ENCODE measurements around the gene IMP4. TPM values are rescaled to one million over a fixed set of nuclear protein-coding genes. Genes with fewer than 3 reads are reported as not detected.
A peak's percentile ranks its signal among the peaks of the same experiment; 100 is the strongest.

Gene IMP4
- total and polyA plus RNA-seq, 2 of the 8 experiments (the other 6 are each of a cell fraction or from before 2014, with no cell fraction given) = 96.8 to 194 TPM

DNA sequence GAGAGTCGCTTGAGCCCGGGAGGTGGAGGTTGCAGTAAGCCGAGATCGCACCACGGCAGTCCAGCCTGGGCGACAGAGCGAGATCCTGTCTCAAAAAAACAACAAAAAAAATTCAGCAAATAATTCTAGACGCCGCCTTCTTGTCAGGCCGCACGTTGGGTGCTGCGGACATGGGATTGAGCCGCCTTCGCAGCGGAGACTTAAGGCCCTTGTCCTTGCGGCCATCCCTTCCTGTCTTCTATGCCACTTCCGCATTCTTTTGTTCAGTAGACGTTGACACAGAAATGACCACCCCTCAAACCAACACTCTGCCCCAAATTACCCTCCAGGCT is 29.0 kb downstream of the IMP4 start:
- H3K36me3 ChIP-seq (ENCODE audit: control insufficient read depth in 2 of 4, insufficient read depth in 4 of 4, low read length in 3 of 4) = no peaks in the 10 kb centered on the region
- peak overlapping the region; percentile 96 for H4K91ac ChIP-seq (replicated peaks; ENCODE audit: insufficient read length, low read length)
- no peak overlapping the region for H3K23ac ChIP-seq (ENCODE audit: insufficient read length)
- H2BK20ac ChIP-seq (ENCODE audit: low read length) = 0 out of 2 replicates have a peak overlapping the region, but pooled peaks have one; percentile 32
- H2BK5ac ChIP-seq (ENCODE audit: low read depth, low read length) = peak overlapping the region; percentile 83; the same call in 1 of the 2 replicates
- CTCF ChIA-PET (ENCODE audit: partially characterized antibody) = interaction anchor here (1.3 to 1.8 kb wide), 2 partner anchors 9 to 29 kb away, joined by 3 to 4 read pairs; partner anchors contain the start of gene IMP4
- H4K20me1 ChIP-seq (replicated peaks in 1 of 2; ENCODE audit: control insufficient read depth in 1 of 2, insufficient read depth in 2 of 2, low read length in 2 of 2) = no peaks in the 10 kb centered on the region
- H3K4ac ChIP-seq (replicated peaks; ENCODE audit: insufficient read length, low read depth, low read length) = no peak overlapping the region
- H3K27ac ChIP-seq (ENCODE audit: low read depth, low read length) = no peak overlapping the region
- H2BK15ac ChIP-seq (ENCODE audit: low read length) = 0 out of 2 replicates have a peak overlapping the region, but pooled peaks have one; percentile 46
- no peak overlapping the region for H2AK5ac ChIP-seq (ENCODE audit: low read depth, low read length)
- H3K23me2 ChIP-seq (ENCODE audit: low read depth, low read length) = peaks cover 3% of the 10 kb centered on the region; the same call in 1 of the 2 replicates
- H3K4me2 ChIP-seq (ENCODE audit: insufficient read depth in 1 of 2, low read depth in 2 of 2, low read length in 2 of 2) = peak overlapping the region; percentile 70 to 81
- 60% methylated on average over 18 of the region's 18 CpGs; no CpG with 5 or more reads in 1 of the 2 experiments for WGBS, 2 experiments (ENCODE audit: extremely low coverage in 1 of 2, insufficient coverage in 1 of 2, insufficient read length in 1 of 2, insufficient replicate concordance in 2 of 2, low coverage in 1 of 2, low lambda C conversion rate in 2 of 2, missing lambda C conversion rate in 1 of 2)
- no peak for DNase-seq (ENCODE audit: low read depth in 1 of 2, low spot score in 2 of 2)
- no peaks in the 10 kb centered on the region for H3K79me2 ChIP-seq (ENCODE audit: control insufficient read depth in 1 of 2, insufficient read depth in 2 of 2, low read length in 2 of 2)
- peak overlapping the region; percentile 66 for H4K5ac ChIP-seq (ENCODE audit: insufficient read length, low read depth, low read length)
- H2BK120ac ChIP-seq (replicated peaks; ENCODE audit: low read depth, low read length) = no peak overlapping the region
- H3K27me3 ChIP-seq (replicated peaks in 1 of 4; ENCODE audit: control insufficient read depth in 3 of 4, extremely low read depth in 1 of 4, insufficient read depth in 3 of 4, low read length in 3 of 4) = peaks cover 0 to 2% (median 0%) of the 10 kb centered on the region in 4 experiments; a peak in 1 of 7 replicates
- TF ChIP-seq HDAC2 (IDR thresholded peaks at IDR 0.05; ENCODE audit: borderline replicate concordance in 1 of 2, low read depth in 2 of 2, low read length in 2 of 2) (no peak; a peak in 1 of 4 replicates), SP2 (IDR thresholded peaks at IDR 0.05; ENCODE audit: low read length) (no peak), SIRT6 (IDR thresholded peaks at IDR 0.05; ENCODE audit: low read length) (no peak)
- H3K9ac ChIP-seq (replicated peaks in 1 of 4; ENCODE audit: extremely low read depth in 1 of 4, low read depth in 3 of 4, low read length in 3 of 4) = peak overlapping the region in 2 of 4 experiments; percentile 56 to 67; a peak in 4 of 7 replicates
- H3K4me3 ChIP-seq (ENCODE audit: extremely low read depth in 1 of 4, insufficient read depth in 2 of 4, low read depth in 3 of 4, low read length in 4 of 4) = peak overlapping the region; percentile 64 to 88 (median 80)
- peaks cover 0 to 13% (median 5%) of the 10 kb centered on the region in 4 experiments; a peak in 5 of 7 replicates for H3K4me1 ChIP-seq (replicated peaks in 1 of 4; ENCODE audit: control insufficient read depth in 3 of 4, insufficient read depth in 4 of 4, low read length in 3 of 4)
- peak overlapping the region; percentile 32 for H3K56ac ChIP-seq (replicated peaks; ENCODE audit: insufficient read length, low read depth, low read length)
- no peaks in the 10 kb centered on the region for H3K9me3 ChIP-seq (ENCODE audit: insufficient read depth in 2 of 2, low read depth in 1 of 2, low read length in 1 of 2)
- peak overlapping the region; percentile 87 for H2AFZ ChIP-seq (ENCODE audit: low read length)
- FAIRE-seq = no peak
- 0 out of 2 replicates have a peak overlapping the region, but pooled peaks have one; percentile 18 for H2BK12ac ChIP-seq (ENCODE audit: low read depth, low read length)
- H3K18ac ChIP-seq (ENCODE audit: extremely low read depth, low read length) = 0 out of 2 replicates have a peak overlapping the region, but pooled peaks have one; percentile 85
- H3K79me1 ChIP-seq (ENCODE audit: low read depth, low read length) = peaks cover 6% of the 10 kb centered on the region; the same call in 1 of the 2 replicates
- POLR2A ChIA-PET (ENCODE audit: partially characterized antibody) = interaction anchor here (1.1 to 1.2 kb wide), 3 partner anchors 20 to 29 kb away, joined by 4 to 6 read pairs (median 4); partner anchors contain the start of gene IMP4
- peak overlapping the region; percentile 70; the same call in 1 of the 2 replicates for H4K8ac ChIP-seq (ENCODE audit: extremely low read depth, insufficient read depth, low read length)
- no peak overlapping the region for H3K14ac ChIP-seq (ENCODE audit: insufficient read length)

Data from H1 (cell line).